Uterus (tissue), 4 donors: ENCODE results near the gene PRSS36. TPM values are rescaled to one million over a fixed set of nuclear protein-coding genes. Genes with fewer than 3 reads are reported as not detected.
A peak's percentile ranks its signal among the peaks of the same experiment; 100 is the strongest.

Experiments used
- DNase-seq, 2 donors: peaks; one replicate each; pipeline ENCODE4 v3.0.0-alpha.2; 2019 to 2020
- H3K27ac ChIP-seq, 2 donors: fragments of 200-600 bp; sonication (generic); 1 replicate in 1 of 2; 2 replicates in 1 of 2; pipeline ENCODE4 v1.5.1; 2016 to 2018
- H3K27me3 ChIP-seq, 2 donors: fragments of 200-600 bp; sonication (generic); one replicate each; pipeline ENCODE4 v1.5.1; 2018 to 2019; ENCODE audit warnings: control low read depth in 1 of 2
- H3K36me3 ChIP-seq, 2 donors: fragments of 200-600 bp; sonication (generic); one replicate each; pipeline ENCODE4 v1.5.1; 2019; ENCODE audit warnings: control low read depth in 1 of 2
- H3K4me1 ChIP-seq, 2 donors: fragments of 200-600 bp; sonication (generic); one replicate each; pipeline ENCODE4 v1.5.1; 2018 to 2019; ENCODE audit warnings: control low read depth in 1 of 2
- H3K4me3 ChIP-seq, 2 donors: fragments of 200-600 bp; sonication (generic); 1 replicate in 1 of 2; 2 replicates in 1 of 2; pipeline ENCODE4 v1.5.1; 2018 to 2019; ENCODE audit warnings: mild to moderate bottlenecking in 1 of 2
- H3K9me3 ChIP-seq, 2 donors: fragments of 200-600 bp; sonication (generic); one replicate each; pipeline ENCODE4 v1.5.1; 2019; ENCODE audit warnings: control low read depth in 1 of 2
- CTCF ChIP-seq, 4 experiments: fragments of 200-600 bp in 2 of 4; fragments of 450-650 bp in 2 of 4; sonication (generic) in 2 of 4; IDR thresholded peaks; one replicate each; pipeline ENCODE4 v1.5.1; 2016 to 2019; ENCODE audit warnings: antibody characterized with exemption in 4 of 4, mild to moderate bottlenecking in 2 of 4, moderate library complexity in 1 of 4
- POLR2A ChIP-seq, 2 donors: fragments of 450-650 bp; IDR thresholded peaks; one replicate each; pipeline ENCODE4 v1.6.1; 2016; ENCODE audit warnings: antibody characterized with exemption in 2 of 2, mild to moderate bottlenecking in 1 of 2, moderate library complexity in 1 of 2
- intact Hi-C: fragments of 100-400 bp; cut with DNase I; formaldehyde crosslinking; loops from one replicate; pipeline ENCODE4 v1.15.1; 2023; ENCODE audit warnings: low total_unique reads
- total RNA-seq, 4 donors: library from RNA; depleted of rRNA in 3 of 4; stranded (reverse); fragments of >200 nt in 3 of 4; gene quantifications; one replicate each; pipeline versions ENCODE4 v1.1.0 to v1.2.4, GENCODE V29; 2014 to 2023
- donor health status: DM: yes; HTN: yes; CAD: no.

PRSS36 gene
- total RNA-seq, 4 donors from 2014 or later = 0.48 to 0.76 TPM; not detected in 2

GRCh38 chr16:31108794-31109558, 40.9 kb downstream of the PRSS36 start:
- H3K4me1 ChIP-seq = peaks cover 0 to 6% of the 10 kb centered on the region in 2 donors
- no peak for DNase-seq
- H3K4me3 ChIP-seq = peak overlapping the region; percentile 63 to 82
- H3K36me3 ChIP-seq = no peaks in the 10 kb centered on the region
- intact Hi-C loops = no loop called here
- no peak for TF ChIP-seq POLR2A (IDR thresholded peaks at IDR 0.05)
- TF ChIP-seq CTCF (IDR thresholded peaks at IDR 0.05) = no peak
- H3K27ac ChIP-seq = peak overlapping the region; percentile 82 to 86
- no peaks in the 10 kb centered on the region for H3K27me3 ChIP-seq
- no peaks in the 10 kb centered on the region for H3K9me3 ChIP-seq

DNA sequence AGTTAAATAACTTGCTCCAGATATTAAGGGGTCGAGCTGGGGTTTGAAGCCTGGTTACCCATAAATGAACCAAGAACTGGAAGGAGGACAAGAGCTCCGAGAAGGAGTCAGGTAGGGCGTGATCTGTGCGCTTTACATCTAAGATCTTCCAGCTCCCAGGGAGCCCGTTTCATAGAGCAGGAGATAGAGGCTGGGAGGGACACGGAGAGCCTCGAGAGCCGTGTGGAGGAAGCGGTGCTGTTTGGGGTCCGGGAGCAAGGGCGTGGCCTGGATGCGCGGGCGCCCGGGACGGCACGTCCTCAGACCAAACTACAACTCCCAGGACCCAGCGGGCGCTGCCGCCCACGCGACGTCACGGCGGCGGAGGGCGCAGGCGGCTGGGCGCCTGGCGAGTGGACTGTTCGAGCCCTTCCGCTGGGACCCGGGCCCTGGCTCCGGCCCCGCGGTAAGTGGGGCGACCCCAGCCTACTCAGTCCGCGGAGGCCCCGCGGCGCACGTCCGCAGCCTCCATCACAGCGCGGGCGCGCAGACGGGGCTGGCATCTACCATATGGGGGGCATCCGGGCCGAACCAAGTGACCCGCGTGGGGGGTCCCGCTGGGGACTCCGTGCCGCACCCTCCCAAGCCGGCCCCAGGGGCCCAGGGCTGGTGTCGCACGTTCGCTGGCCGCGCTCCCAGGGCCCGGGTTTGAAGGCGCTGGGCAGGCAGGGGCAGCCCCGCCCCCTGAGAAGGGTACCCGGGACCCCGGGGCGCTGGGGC, 41.7 kb downstream of the PRSS36 start, which contains the start of gene BCKDK:
Gene BCKDK (plus strand): TSS at position 352 of the 759 bp plus-strand sequence. CDS start 838 bp downstream, outside the sequence.
- no peaks in the 10 kb centered on the region for H3K27me3 ChIP-seq
- H3K4me3 ChIP-seq = peak within 1 kb of the TSS; percentile 63 to 82
- H3K27ac ChIP-seq = peak within 1 kb of the TSS; percentile 82 to 86
- peaks cover 0 to 6% of the 10 kb centered on the region in 2 donors for H3K4me1 ChIP-seq
- no peaks in the 10 kb centered on the region for H3K9me3 ChIP-seq
- intact Hi-C loops = no loop called here
- no peaks in the 10 kb centered on the region for H3K36me3 ChIP-seq
- DNase-seq = peak; percentile 63 to 76
- TF ChIP-seq CTCF (IDR thresholded peaks at IDR 0.05) (no peak), POLR2A (IDR thresholded peaks at IDR 0.05) (peak; percentile 20 to 69)

GRCh38 chr16:31107465-31107867, 42.4 kb downstream of the PRSS36 start:
- Histone ChIP-seq H3K9me3 (no peaks in the 10 kb centered on the region), H3K4me3 (no peak overlapping the region), H3K27ac (no peak overlapping the region), H3K27me3 (no peaks in the 10 kb centered on the region), H3K36me3 (no peaks in the 10 kb centered on the region), H3K4me1 (peaks cover 0 to 6% of the 10 kb centered on the region in 2 donors)
- TF ChIP-seq CTCF (IDR thresholded peaks at IDR 0.05) = no peak
- no peak for TF ChIP-seq POLR2A (IDR thresholded peaks at IDR 0.05)
- DNase-seq = no peak
- intact Hi-C loops = no loop called here

DNA sequence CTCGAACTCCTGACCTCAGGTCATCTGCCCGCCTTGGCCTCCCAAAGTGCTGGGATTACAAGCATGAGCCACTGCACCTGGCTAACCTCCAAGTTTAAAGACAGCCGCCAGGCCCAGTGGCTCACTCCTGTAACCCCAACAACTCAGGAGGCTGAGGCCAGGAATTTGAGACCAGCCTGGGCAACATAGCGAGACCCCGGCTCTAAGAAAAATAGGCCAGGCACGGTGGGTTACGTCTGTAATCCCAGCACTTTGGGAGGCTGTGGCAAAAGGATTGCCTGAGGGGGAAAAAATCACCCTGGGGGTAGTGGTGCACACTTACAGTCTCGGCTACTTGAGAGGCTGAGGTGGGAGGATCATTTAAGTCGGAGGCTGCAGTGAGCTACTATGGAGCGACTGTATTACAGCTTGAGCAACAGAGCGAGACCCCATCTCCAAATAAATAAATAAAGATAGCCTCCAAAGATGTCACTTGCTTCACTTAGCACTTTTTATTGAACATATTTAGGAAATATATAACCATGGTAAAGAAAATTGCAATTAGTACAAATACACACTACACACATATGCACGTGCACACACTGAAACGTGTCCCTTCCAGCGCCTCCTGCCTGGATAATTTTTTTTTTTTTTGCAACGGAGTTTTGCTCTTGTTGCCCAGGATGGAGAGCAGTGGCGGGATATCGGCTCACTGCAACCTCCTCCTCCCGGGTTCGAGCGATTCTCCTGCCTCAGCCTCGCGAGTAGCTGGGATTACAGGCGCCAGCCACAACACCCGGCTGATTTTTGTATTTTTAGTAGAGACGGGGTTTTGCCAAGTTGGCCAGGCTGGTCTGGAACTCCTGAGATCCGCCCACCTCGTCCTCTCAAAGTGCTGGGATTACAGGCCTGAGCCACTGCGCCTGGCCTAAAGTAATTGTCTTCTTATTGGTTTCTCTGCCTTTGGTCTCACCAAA, 43.1 kb downstream of the PRSS36 start:
- Histone ChIP-seq H3K36me3 (no peaks in the 10 kb centered on the region), H3K9me3 (no peaks in the 10 kb centered on the region), H3K27me3 (no peaks in the 10 kb centered on the region), H3K27ac (no peak overlapping the region), H3K4me3 (no peak overlapping the region), H3K4me1 (peaks cover 0 to 6% of the 10 kb centered on the region in 2 donors)
- TF ChIP-seq POLR2A (IDR thresholded peaks at IDR 0.05) = no peak
- TF ChIP-seq CTCF (IDR thresholded peaks at IDR 0.05) = no peak
- intact Hi-C loops = no loop called here
- no peak for DNase-seq
